Stimulated activated CD8-positive, alpha-beta memory T cell treated with anti-CD3 and anti-CD28 coated beads, Interleukin-12 subunit alpha, Interleukin-12 subunit beta, amount 100 ng/mL, for 24 hours (primary cell): ENCODE results near the gene SELENON.

Source experiments
- DNase-seq: peaks from one replicate; pipeline ENCODE4 v3.0.0-alpha.2; 2020; ENCODE audit errors: extremely low read depth

Gene SELENON

DNA sequence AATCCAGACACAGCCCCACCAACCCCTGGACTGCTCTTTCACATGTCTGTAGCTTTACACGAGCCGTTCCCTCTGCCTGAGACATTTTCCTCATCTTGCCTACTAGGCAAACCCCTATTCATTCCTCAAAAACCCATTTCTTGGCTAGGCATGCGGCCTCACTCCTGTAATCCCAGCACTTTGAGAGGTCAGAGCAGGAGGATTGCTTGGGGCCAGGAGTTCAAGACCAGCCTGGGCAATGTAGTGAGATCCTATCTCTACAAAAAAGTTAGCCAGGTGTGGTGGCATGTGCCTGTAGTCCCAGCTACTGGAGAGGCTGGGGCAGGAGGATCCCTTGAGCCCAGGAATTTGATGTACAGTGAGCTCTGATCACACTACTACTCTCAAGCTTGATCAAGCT lies 64.4 kb downstream of the SELENON start:
- no peak for DNase-seq

DNA sequence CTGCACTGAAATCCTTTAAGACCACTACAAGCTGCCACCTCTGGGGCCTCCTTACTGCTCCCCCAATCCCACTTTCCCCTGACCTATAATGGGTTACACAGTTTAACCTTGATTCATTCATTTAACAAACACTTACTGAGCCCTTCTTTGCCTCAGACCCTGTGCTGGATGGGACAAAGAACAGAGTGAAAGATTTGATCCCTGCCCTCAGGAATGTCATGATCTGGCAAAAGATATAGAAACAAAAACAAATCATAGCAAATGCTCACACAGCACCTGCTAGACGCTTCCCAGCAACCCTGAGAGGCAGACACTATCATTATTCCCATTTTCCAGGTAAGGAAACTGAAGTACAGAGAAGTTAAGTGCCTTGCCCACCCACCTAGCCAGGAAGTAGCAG lies 66.3 kb downstream of the SELENON start:
- DNase-seq, result no peak

DNA sequence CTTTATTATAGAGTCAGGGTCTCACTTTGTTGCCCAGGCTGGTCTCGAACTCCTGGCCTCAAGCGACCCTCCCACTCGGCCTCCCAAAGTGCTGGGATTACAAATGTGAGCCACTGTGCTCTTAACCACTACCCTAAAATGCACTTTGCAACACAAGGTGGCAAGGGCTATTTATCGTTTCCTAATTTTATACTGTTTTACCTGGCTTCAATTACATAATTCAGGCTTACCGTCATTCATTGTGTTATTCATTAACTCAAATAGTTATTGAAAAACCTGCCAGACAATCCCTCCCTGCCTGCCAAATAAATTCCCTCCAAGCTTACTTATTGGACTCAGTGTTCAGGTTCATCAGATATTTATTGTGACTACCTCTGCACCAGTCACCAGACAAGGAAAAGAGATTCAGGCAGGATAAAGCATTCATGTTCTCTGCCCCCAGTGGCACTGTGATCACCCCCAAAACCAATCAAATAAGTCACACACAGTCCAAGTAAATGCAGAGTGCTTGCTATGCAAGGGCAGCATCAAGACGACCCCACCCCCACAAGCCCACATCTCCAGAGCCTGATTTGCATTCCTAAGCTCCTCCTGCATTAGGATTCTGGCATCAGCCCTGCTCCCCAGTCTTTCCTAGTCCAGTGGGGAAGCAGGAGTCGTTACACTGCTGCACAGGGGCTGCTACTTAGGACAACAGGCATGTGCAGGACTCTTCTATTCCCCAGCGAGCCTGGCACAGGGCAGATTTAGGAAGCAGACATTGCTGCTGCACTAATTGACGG lies 67.4 kb downstream of the SELENON start:
- no peak for DNase-seq
